HepG2 (cell line): ENCODE data around the gene EMC9. TPM values are rescaled to one million over a fixed set of nuclear protein-coding genes. Genes with fewer than 3 reads are reported as not detected.

ENCODE experiments used
- AKNA ChIP-seq: sonication (generic); formaldehyde crosslinking; IDR thresholded peaks from 2 replicates; pipeline ENCODE4 v1.4.0; 2020; ENCODE audit warnings: missing genetic modification reagents, borderline replicate concordance
- DZIP1 ChIP-seq: sonication (generic); formaldehyde crosslinking; IDR thresholded peaks from 2 replicates; pipeline ENCODE4 v1.5.0; 2020; ENCODE audit warnings: mild to moderate bottlenecking, missing genetic modification reagents
- HHEX ChIP-seq: IDR thresholded peaks from 2 replicates; pipeline ENCODE4 v1.6.1; 2016; ENCODE audit warnings: control low read depth
- ISL2 ChIP-seq: sonication (generic); formaldehyde crosslinking; IDR thresholded peaks from 2 replicates; pipeline ENCODE4 v1.5.0; 2020; ENCODE audit warnings: missing genetic modification reagents
- SNAPC5 ChIP-seq: sonication (generic); formaldehyde crosslinking; IDR thresholded peaks from 2 replicates; pipeline ENCODE4 v1.8.1; 2023; ENCODE audit warnings: mild to moderate bottlenecking, missing genetic modification reagents, borderline replicate concordance
- SP5 ChIP-seq: IDR thresholded peaks from 2 replicates; pipeline ENCODE4 v1.6.1; 2016; ENCODE audit warnings: low read depth, borderline replicate concordance
- SPEN ChIP-seq: sonication (generic); formaldehyde crosslinking; IDR thresholded peaks from 2 replicates; pipeline ENCODE4 v1.5.1; 2020; ENCODE audit warnings: low read depth, mild to moderate bottlenecking, missing genetic modification reagents
- SRSF4 ChIP-seq: fragments of 200-400 bp; formaldehyde crosslinking; IDR thresholded peaks from one replicate; pipeline ENCODE4 v1.6.1; 2018; ENCODE audit warnings: mild to moderate bottlenecking, low read depth, low read length, moderate library complexity; ENCODE audit not compliant: poor library complexity, severe bottlenecking
- TBX2 ChIP-seq: sonication (generic); formaldehyde crosslinking; IDR thresholded peaks from 2 replicates; pipeline ENCODE4 v1.5.0; 2020; ENCODE audit warnings: missing genetic modification reagents, mild to moderate bottlenecking, borderline replicate concordance
- ZBTB38 ChIP-seq: sonication (generic); formaldehyde crosslinking; IDR thresholded peaks from 2 replicates; pipeline ENCODE4 v1.5.1; 2020; ENCODE audit warnings: mild to moderate bottlenecking, missing genetic modification reagents
- ZHX2 ChIP-seq, 2 experiments: sonication (generic) in 1 of 2; formaldehyde crosslinking in 1 of 2; IDR thresholded peaks; 2 replicates each; pipeline versions ENCODE4 v1.6.1 to v1.9.0; 2014 to 2022; ENCODE audit warnings: antibody characterized with exemption in 1 of 2, borderline replicate concordance in 1 of 2, inconsistent platforms in 1 of 2, low read depth in 1 of 2, missing genetic modification reagents in 1 of 2
- ZNF598 ChIP-seq: sonication (generic); formaldehyde crosslinking; IDR thresholded peaks from 2 replicates; pipeline ENCODE4 v1.5.1; 2020; ENCODE audit warnings: mild to moderate bottlenecking, missing genetic modification reagents, borderline replicate concordance
- ZSCAN29 ChIP-seq: sonication (generic); formaldehyde crosslinking; conservative IDR thresholded peaks from 2 replicates; pipeline ENCODE4 v1.4.0; 2020; ENCODE audit warnings: mild to moderate bottlenecking, missing genetic modification reagents
- polyA plus RNA-seq, 8 experiments: library from polyadenylated mRNA; depleted of rRNA in 3 of 8; stranded (reverse) in 7 of 8; unstranded in 1 of 8; fragments of >200 nt; fragmentation: Illumina TruSeq in 4 of 8; extraction: Trizol in 4 of 8; gene quantifications; 2 replicates each; pipeline versions ENCODE4 v1.2.1 to v1.2.3, GENCODE V29; 2011 to 2016; ENCODE audit warnings: low read depth in 4 of 8, missing spikeins in 1 of 8, mixed read lengths in 1 of 8; ENCODE audit not compliant: insufficient read depth in 1 of 8
- total RNA-seq, 5 experiments: library from RNA; depleted of rRNA; stranded (reverse); fragments of >200 nt; fragmentation: Illumina TruSeq; extraction: Trizol; gene quantifications; 2 replicates each; pipeline ENCODE4 v1.2.3, GENCODE V29; 2016; ENCODE audit warnings: low read depth in 1 of 5

Gene EMC9
- total and polyA plus RNA-seq, 2 of the 13 experiments (the other 11 are each of a cell fraction or from before 2014, with no cell fraction given), result 60.5 to 78.7 TPM

- TF ChIP-seq AKNA (CRISPR knock-in tag) (0 out of 2 replicates have a peak, but pooled peaks have one; percentile 13), ZBTB38 (CRISPR knock-in tag) (peak; percentile 92), HHEX (CRISPR knock-in tag) (peak; percentile 82), ZSCAN29 (CRISPR knock-in tag) (0 out of 2 replicates have a peak, but pooled peaks have one; percentile 86), ZNF598 (CRISPR knock-in tag) (peak; percentile 99), DZIP1 (peak; percentile 98; the same call in 1 of the 2 replicates), SPEN (peak; percentile 100), SNAPC5 (CRISPR knock-in tag) (peak; percentile 94), ISL2 (CRISPR knock-in tag) (peak; percentile 96), TBX2 (CRISPR knock-in tag) (peak; percentile 99), SP5 (CRISPR knock-in tag) (peak; percentile 97), ZHX2 (IDR thresholded peaks at IDR 0.05; ENCODE audit: low read depth) (peak; percentile 96), ZHX2 (CRISPR knock-in tag; IDR thresholded peaks at IDR 0.05; ENCODE audit: borderline replicate concordance) (0 out of 2 replicates have a peak, but pooled peaks have one; percentile 71), SRSF4 (peak; percentile 74)
These were observed 47.1 kb upstream of the EMC9 start, which contains the start of gene IPO4 (continued) for GRCh38 chr14:24188251-24189058.
